Endothelial cell of hepatic sinusoid (primary cell): ENCODE measurements around the gene KLHL1.

Experiments used
- in situ Hi-C: cut with HindIII; loops from 2 replicates; pipeline ENCODE4 v1.10.0; 2017; ENCODE audit warnings: low sequenced_read_pairs

KLHL1 gene

GRCh38 chr13:70022646-70023045, 85.6 kb downstream of the KLHL1 start:
- in situ Hi-C loops: no loop called here

- in situ Hi-C loops: no loop called here
Observed at GRCh38 chr13:70016116-70016515, 92.1 kb downstream of the KLHL1 start.

GRCh38 chr13:70014337-70014736, 93.9 kb downstream of the KLHL1 start:
- in situ Hi-C loops: no loop called here

GRCh38 chr13:69999875-70000274, 108.4 kb downstream of the KLHL1 start:
- in situ Hi-C loops: no loop called here

GRCh38 chr13:69997061-69997460, 111.2 kb downstream of the KLHL1 start:
- in situ Hi-C loops: no loop called here

GRCh38 chr13:69980799-69981198, 127.5 kb downstream of the KLHL1 start:
- in situ Hi-C loops: no loop called here

- in situ Hi-C loops: no loop called here
Observed at GRCh38 chr13:69975496-69975895, 132.8 kb downstream of the KLHL1 start.

- in situ Hi-C loops: no loop called here
Observed at GRCh38 chr13:69970520-69970919, 137.7 kb downstream of the KLHL1 start.

- in situ Hi-C loops: no loop called here
Observed at GRCh38 chr13:69959046-69959445, 149.2 kb downstream of the KLHL1 start.

- in situ Hi-C loops: no loop called here
Observed at GRCh38 chr13:69956839-69957238, 151.4 kb downstream of the KLHL1 start.

GRCh38 chr13:69956349-69956748, 151.9 kb downstream of the KLHL1 start:
- in situ Hi-C loops: no loop called here

GRCh38 chr13:69955271-69955670, 153.0 kb downstream of the KLHL1 start:
- in situ Hi-C loops: no loop called here

- in situ Hi-C loops: no loop called here
Observed at GRCh38 chr13:69951412-69951811, 156.8 kb downstream of the KLHL1 start.

- in situ Hi-C loops: no loop called here
Observed at GRCh38 chr13:69950160-69950559, 158.1 kb downstream of the KLHL1 start.

- in situ Hi-C loops: no loop called here
Observed at GRCh38 chr13:69948016-69948415, 160.2 kb downstream of the KLHL1 start.

- in situ Hi-C loops: no loop called here
Observed at GRCh38 chr13:69947582-69947981, 160.7 kb downstream of the KLHL1 start.

- in situ Hi-C loops: no loop called here
Observed at GRCh38 chr13:69946511-69946910, 161.7 kb downstream of the KLHL1 start.

- in situ Hi-C loops: no loop called here
Observed at GRCh38 chr13:69935043-69935442, 173.2 kb downstream of the KLHL1 start.

GRCh38 chr13:69928262-69928661, 180.0 kb downstream of the KLHL1 start:
- in situ Hi-C loops: no loop called here

- in situ Hi-C loops: no loop called here
Observed at GRCh38 chr13:69921156-69921555, 187.1 kb downstream of the KLHL1 start.

GRCh38 chr13:69912630-69913029, 195.6 kb downstream of the KLHL1 start:
- in situ Hi-C loops: no loop called here

GRCh38 chr13:69910800-69911199, 197.5 kb downstream of the KLHL1 start:
- in situ Hi-C loops: no loop called here

- in situ Hi-C loops: no loop called here
Observed at GRCh38 chr13:69904784-69905183, 203.5 kb downstream of the KLHL1 start.

GRCh38 chr13:69903081-69903480, 205.2 kb downstream of the KLHL1 start:
- in situ Hi-C loops: no loop called here
